Mucosa of descending colon (tissue), 3 donors: ENCODE results near the gene SCD5. TPM values are rescaled to one million over a fixed set of nuclear protein-coding genes. Genes with fewer than 3 reads are reported as not detected.

Source experiments
- ATAC-seq: fragments of 200-7000 bp; cut with Tn5 transposase; one replicate; pipeline ENCODE4 v1.9.1; 2020; ENCODE audit warnings: mild to moderate bottlenecking, moderate library complexity
- DNase-seq, 3 donors: peaks; one replicate each; pipeline ENCODE4 v3.0.0-alpha.2; 2020
- H3K36me3 ChIP-seq: fragments of 200-600 bp; one replicate; pipeline ENCODE4 v1.8.0; 2021; ENCODE audit warnings: low read depth, mild to moderate bottlenecking
- H3K4me1 ChIP-seq: fragments of 200-600 bp; one replicate; pipeline ENCODE4 v1.8.0; 2021; ENCODE audit warnings: low read depth, mild to moderate bottlenecking
- H3K4me3 ChIP-seq: fragments of 200-600 bp; one replicate; pipeline ENCODE4 v1.8.0; 2021; ENCODE audit warnings: mild to moderate bottlenecking
- H3K9me3 ChIP-seq: fragments of 200-600 bp; one replicate; pipeline ENCODE4 v1.8.0; 2021; ENCODE audit warnings: mild to moderate bottlenecking
- CTCF ChIP-seq: fragments of 200-600 bp; IDR thresholded peaks from one replicate; pipeline ENCODE4 v1.8.0; 2022; ENCODE audit warnings: antibody characterized with exemption, mild to moderate bottlenecking
- intact Hi-C, 2 donors: fragments of 100-400 bp; cut with DNase I in 1 of 2; cut with micrococcal nuclease in 1 of 2; formaldehyde crosslinking; loops; one replicate each; pipeline versions ENCODE4 v1.11.0 to v1.11.1; 2022; cut with DNase I, micrococcal nuclease
- total RNA-seq, 3 donors: library from RNA; stranded (reverse); fragmentation: NEBNext Ultra II Directional in 2 of 3; extraction: Animal tissue kit (Norgen Biotek cat#: 25700) in 2 of 3; gene quantifications; one replicate each; pipeline versions ENCODE4 v1.2.1 to v1.2.4, GENCODE V29; 2021 to 2023
- donor health status: DM: no; HTN: no; CAD: no; lungs with moderate emphysema.
- donor health status: DM: no; HTN: no; CAD: no.
- donor health status: DM: no; HTN: yes; CAD: no.

SCD5 gene
- total RNA-seq, 3 donors from 2014 or later, result 1.5 to 19.9 (median 2.8) TPM

- no peaks in the 10 kb centered on the region for H3K4me1 ChIP-seq
- intact Hi-C loops, result no loop called here
- DNase-seq (no peak), ATAC-seq (no peak)
- H3K4me3 ChIP-seq, result no peak overlapping the region
- no peak for TF ChIP-seq CTCF
- no peaks in the 10 kb centered on the region for H3K36me3 ChIP-seq
- no peaks in the 10 kb centered on the region for H3K9me3 ChIP-seq
These were observed 188.6 kb downstream of the SCD5 start for GRCh38 chr4:82610041-82610440.

- intact Hi-C loops, result no loop called here
- Histone ChIP-seq H3K9me3 (no peaks in the 10 kb centered on the region), H3K4me3 (no peak overlapping the region), H3K4me1 (no peaks in the 10 kb centered on the region), H3K36me3 (no peaks in the 10 kb centered on the region)
- no peak for TF ChIP-seq CTCF
- DNase-seq (no peak), ATAC-seq (no peak)
These were observed 192.0 kb downstream of the SCD5 start for GRCh38 chr4:82606622-82607021.

- no peaks in the 10 kb centered on the region for H3K36me3 ChIP-seq
- no peak for DNase-seq
- no peak for ATAC-seq
- no peaks in the 10 kb centered on the region for H3K4me1 ChIP-seq
- TF ChIP-seq CTCF, result no peak
- H3K4me3 ChIP-seq, result no peak overlapping the region
- intact Hi-C loops, result no loop called here
- H3K9me3 ChIP-seq, result no peaks in the 10 kb centered on the region
These were observed 194.1 kb downstream of the SCD5 start for GRCh38 chr4:82604522-82604921.

- intact Hi-C loops, result no loop called here
- no peak for TF ChIP-seq CTCF
- Histone ChIP-seq H3K4me1 (no peaks in the 10 kb centered on the region), H3K9me3 (no peaks in the 10 kb centered on the region), H3K36me3 (no peaks in the 10 kb centered on the region), H3K4me3 (no peak overlapping the region)
- ATAC-seq (no peak), DNase-seq (no peak)
These were observed 197.2 kb downstream of the SCD5 start for GRCh38 chr4:82601242-82602015.

- Histone ChIP-seq H3K4me3 (no peak overlapping the region), H3K9me3 (no peaks in the 10 kb centered on the region), H3K36me3 (no peaks in the 10 kb centered on the region), H3K4me1 (no peaks in the 10 kb centered on the region)
- no peak for TF ChIP-seq CTCF
- ATAC-seq (no peak), DNase-seq (no peak)
- intact Hi-C loops, result no loop called here
These were observed 199.3 kb downstream of the SCD5 start for GRCh38 chr4:82599336-82599735.
